ENCODE measurements around the gene VWC2L. TPM values are rescaled to one million over a fixed set of nuclear protein-coding genes. Genes with fewer than 3 reads are reported as not detected.

VWC2L gene
- polyA plus RNA-seq, 1 donor from 2014 or later, result 0.31 TPM

DNA sequence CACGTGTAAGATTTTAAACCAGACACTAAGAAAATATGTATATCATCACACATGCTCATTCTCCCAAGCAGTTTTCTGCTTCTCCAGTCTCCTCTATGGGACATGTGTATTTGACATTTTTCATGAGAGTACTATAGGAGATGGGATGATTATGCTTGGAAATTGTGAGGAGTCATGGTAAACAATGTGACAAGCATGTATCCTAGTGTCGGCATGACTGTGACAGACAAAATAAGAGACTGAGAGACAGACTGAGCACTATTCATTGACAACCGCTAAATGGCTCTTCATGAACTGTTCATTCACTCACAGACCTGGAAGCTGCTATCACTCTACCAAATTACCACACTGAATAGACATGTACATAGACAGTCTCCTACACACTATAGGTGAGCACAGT, 127.1 kb downstream of the VWC2L start:
- Histone ChIP-seq H3K9me2 (ENCODE audit: insufficient read depth, low read length) (no peaks in the 10 kb centered on the region), H3K27me3 (ENCODE audit: insufficient read depth, low read depth, low read length) (no peaks in the 10 kb centered on the region), H3K9me3 (ENCODE audit: low read length) (no peaks in the 10 kb centered on the region), H3K27ac (ENCODE audit: low read length) (no peak overlapping the region), H2AFZ (ENCODE audit: low read depth, low read length) (no peak overlapping the region), H3K79me2 (replicated peaks; ENCODE audit: insufficient read depth, low read length) (no peaks in the 10 kb centered on the region), H4K20me1 (ENCODE audit: insufficient read depth) (no peaks in the 10 kb centered on the region), H3K9ac (ENCODE audit: low read length) (no peak overlapping the region), H3K4me2 (ENCODE audit: low read length) (no peak overlapping the region), H3K4me3 (ENCODE audit: low read length) (no peak overlapping the region), H3K36me3 (ENCODE audit: insufficient read depth, low read length) (no peaks in the 10 kb centered on the region), H3F3A (ENCODE audit: insufficient read depth, low read length, poor library complexity, severe bottlenecking) (no peaks in the 10 kb centered on the region)
- TF ChIP-seq SMC3 (conservative IDR thresholded peaks at IDR 0.05; ENCODE audit: poor library complexity) (peak; percentile 42), RAD21 (conservative IDR thresholded peaks at IDR 0.05) (peak; percentile 35), EZH2 (IDR thresholded peaks at IDR 0.05; ENCODE audit: borderline replicate concordance, insufficient read depth, low read length, poor library complexity, severe bottlenecking) (no peak), EP300 (conservative IDR thresholded peaks at IDR 0.05; ENCODE audit: poor library complexity, severe bottlenecking) (peak; percentile 100), MXI1 (conservative IDR thresholded peaks at IDR 0.05; ENCODE audit: poor library complexity, severe bottlenecking) (peak; percentile 72), POLR2AphosphoS5 (IDR thresholded peaks at IDR 0.05) (peak; percentile 100)
- TF ChIP-seq, protein P1, sequence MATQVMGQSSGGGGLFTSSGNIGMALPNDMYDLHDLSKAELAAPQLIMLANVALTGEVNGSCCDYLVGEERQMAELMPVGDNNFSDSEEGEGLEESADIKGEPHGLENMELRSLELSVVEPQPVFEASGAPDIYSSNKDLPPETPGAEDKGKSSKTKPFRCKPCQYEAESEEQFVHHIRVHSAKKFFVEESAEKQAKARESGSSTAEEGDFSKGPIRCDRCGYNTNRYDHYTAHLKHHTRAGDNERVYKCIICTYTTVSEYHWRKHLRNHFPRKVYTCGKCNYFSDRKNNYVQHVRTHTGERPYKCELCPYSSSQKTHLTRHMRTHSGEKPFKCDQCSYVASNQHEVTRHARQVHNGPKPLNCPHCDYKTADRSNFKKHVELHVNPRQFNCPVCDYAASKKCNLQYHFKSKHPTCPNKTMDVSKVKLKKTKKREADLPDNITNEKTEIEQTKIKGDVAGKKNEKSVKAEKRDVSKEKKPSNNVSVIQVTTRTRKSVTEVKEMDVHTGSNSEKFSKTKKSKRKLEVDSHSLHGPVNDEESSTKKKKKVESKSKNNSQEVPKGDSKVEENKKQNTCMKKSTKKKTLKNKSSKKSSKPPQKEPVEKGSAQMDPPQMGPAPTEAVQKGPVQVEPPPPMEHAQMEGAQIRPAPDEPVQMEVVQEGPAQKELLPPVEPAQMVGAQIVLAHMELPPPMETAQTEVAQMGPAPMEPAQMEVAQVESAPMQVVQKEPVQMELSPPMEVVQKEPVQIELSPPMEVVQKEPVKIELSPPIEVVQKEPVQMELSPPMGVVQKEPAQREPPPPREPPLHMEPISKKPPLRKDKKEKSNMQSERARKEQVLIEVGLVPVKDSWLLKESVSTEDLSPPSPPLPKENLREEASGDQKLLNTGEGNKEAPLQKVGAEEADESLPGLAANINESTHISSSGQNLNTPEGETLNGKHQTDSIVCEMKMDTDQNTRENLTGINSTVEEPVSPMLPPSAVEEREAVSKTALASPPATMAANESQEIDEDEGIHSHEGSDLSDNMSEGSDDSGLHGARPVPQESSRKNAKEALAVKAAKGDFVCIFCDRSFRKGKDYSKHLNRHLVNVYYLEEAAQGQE (IDR thresholded peaks at IDR 0.05; ENCODE audit: borderline replicate concordance), result peak; percentile 74
- TF ChIP-seq, protein P2, sequence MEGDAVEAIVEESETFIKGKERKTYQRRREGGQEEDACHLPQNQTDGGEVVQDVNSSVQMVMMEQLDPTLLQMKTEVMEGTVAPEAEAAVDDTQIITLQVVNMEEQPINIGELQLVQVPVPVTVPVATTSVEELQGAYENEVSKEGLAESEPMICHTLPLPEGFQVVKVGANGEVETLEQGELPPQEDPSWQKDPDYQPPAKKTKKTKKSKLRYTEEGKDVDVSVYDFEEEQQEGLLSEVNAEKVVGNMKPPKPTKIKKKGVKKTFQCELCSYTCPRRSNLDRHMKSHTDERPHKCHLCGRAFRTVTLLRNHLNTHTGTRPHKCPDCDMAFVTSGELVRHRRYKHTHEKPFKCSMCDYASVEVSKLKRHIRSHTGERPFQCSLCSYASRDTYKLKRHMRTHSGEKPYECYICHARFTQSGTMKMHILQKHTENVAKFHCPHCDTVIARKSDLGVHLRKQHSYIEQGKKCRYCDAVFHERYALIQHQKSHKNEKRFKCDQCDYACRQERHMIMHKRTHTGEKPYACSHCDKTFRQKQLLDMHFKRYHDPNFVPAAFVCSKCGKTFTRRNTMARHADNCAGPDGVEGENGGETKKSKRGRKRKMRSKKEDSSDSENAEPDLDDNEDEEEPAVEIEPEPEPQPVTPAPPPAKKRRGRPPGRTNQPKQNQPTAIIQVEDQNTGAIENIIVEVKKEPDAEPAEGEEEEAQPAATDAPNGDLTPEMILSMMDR (IDR thresholded peaks at IDR 0.05; ENCODE audit: poor library complexity, severe bottlenecking), result no peak

- H3F3A ChIP-seq (ENCODE audit: insufficient read depth, low read length, poor library complexity, severe bottlenecking), result no peaks in the 10 kb centered on the region
- H3K4me3 ChIP-seq (ENCODE audit: low read length), result no peak overlapping the region
- H3K27ac ChIP-seq (ENCODE audit: low read length), result no peak overlapping the region
- no peaks in the 10 kb centered on the region for H3K79me2 ChIP-seq (replicated peaks; ENCODE audit: insufficient read depth, low read length)
- no peak overlapping the region for H3K9ac ChIP-seq (ENCODE audit: low read length)
- H3K27me3 ChIP-seq (ENCODE audit: insufficient read depth, low read depth, low read length), result no peaks in the 10 kb centered on the region
- TF ChIP-seq, protein P1 (IDR thresholded peaks at IDR 0.05; ENCODE audit: borderline replicate concordance), result peak; percentile 31
- TF ChIP-seq EP300 (conservative IDR thresholded peaks at IDR 0.05; ENCODE audit: poor library complexity, severe bottlenecking) (no peak), TAF1 (IDR thresholded peaks at IDR 0.05; ENCODE audit: low read depth) (no peak), RAD21 (conservative IDR thresholded peaks at IDR 0.05) (no peak)
- TF ChIP-seq, protein P2 (IDR thresholded peaks at IDR 0.05; ENCODE audit: poor library complexity, severe bottlenecking), result no peak
- no peaks in the 10 kb centered on the region for H3K9me3 ChIP-seq (ENCODE audit: low read length)
- no peaks in the 10 kb centered on the region for H4K20me1 ChIP-seq (ENCODE audit: insufficient read depth)
- no peak overlapping the region for H2AFZ ChIP-seq (ENCODE audit: low read depth, low read length)
- no peaks in the 10 kb centered on the region for H3K36me3 ChIP-seq (ENCODE audit: insufficient read depth, low read length)
- no peak overlapping the region for H3K4me2 ChIP-seq (ENCODE audit: low read length)
- no peaks in the 10 kb centered on the region for H3K9me2 ChIP-seq (ENCODE audit: insufficient read depth, low read length)
Measured at GRCh38 chr2:214542295-214542694, 131.4 kb downstream of the VWC2L start.
